ENCODE results near the gene CNTFR.

GRCh38 chr9:34579808-34580163 lies 9.7 kb downstream of the CNTFR start:
- TF ChIP-seq CTCF (IDR thresholded peaks at IDR 0.05): no peak
- no peak for TF ChIP-seq POLR2A (IDR thresholded peaks at IDR 0.05)
